Measurements from ENCODE around the gene CFHR5.

DNA sequence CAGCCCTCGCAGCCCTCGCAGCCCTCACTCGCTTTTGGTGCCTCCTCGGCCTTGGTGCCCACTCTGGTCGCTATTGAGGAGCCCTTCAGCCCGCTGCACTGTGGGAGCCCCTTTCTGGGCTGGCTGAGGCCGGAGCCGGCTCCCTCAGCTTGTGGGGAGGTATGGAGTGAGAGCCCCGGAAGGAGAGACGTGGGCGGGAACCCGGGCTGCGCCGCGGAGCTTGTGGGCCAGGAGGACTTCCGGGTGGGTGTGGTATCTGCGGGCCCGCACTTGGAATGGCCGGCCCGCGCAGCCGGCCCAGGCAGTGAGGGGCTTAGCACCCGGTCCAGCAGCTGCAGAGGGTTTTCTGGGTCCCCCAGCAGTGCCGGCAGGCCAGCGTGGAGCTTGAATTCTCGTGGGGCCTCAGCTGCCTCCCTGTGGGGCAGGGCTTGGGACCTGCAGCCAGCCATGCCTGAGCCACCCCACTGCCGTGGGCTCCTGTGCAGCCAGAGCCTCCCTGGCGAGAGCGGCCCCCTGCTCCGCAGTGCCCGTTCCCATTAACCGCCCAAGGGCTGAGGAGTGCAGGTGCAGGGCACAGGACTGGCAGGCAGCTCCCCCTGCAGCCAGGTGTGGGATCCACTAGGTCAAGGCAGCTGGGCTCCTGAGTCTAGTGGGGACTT is 43.7 kb upstream of the CFHR5 start:
- TF ChIP-seq, protein P1, sequence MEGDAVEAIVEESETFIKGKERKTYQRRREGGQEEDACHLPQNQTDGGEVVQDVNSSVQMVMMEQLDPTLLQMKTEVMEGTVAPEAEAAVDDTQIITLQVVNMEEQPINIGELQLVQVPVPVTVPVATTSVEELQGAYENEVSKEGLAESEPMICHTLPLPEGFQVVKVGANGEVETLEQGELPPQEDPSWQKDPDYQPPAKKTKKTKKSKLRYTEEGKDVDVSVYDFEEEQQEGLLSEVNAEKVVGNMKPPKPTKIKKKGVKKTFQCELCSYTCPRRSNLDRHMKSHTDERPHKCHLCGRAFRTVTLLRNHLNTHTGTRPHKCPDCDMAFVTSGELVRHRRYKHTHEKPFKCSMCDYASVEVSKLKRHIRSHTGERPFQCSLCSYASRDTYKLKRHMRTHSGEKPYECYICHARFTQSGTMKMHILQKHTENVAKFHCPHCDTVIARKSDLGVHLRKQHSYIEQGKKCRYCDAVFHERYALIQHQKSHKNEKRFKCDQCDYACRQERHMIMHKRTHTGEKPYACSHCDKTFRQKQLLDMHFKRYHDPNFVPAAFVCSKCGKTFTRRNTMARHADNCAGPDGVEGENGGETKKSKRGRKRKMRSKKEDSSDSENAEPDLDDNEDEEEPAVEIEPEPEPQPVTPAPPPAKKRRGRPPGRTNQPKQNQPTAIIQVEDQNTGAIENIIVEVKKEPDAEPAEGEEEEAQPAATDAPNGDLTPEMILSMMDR (IDR thresholded peaks at IDR 0.05; ENCODE audit: low read length), result no peak
- TF ChIP-seq EZH2 (IDR thresholded peaks at IDR 0.05; ENCODE audit: borderline replicate concordance, low read length), result no peak
